Measurements from ENCODE around the gene GRAMD2B.

The GRAMD2B gene

GRCh38 chr5:126449751-126450271 lies 26.6 kb downstream of the GRAMD2B start:
- peak; percentile 28 for DNase-seq
- H3K27ac Mint-ChIP-seq, result peak overlapping the region; percentile 93
- H3K4me1 Mint-ChIP-seq, result peaks cover 9 to 11% of the 10 kb centered on the region in 2 donors
- H3K36me3 Mint-ChIP-seq, result no peaks in the 10 kb centered on the region
- H3K4me3 Mint-ChIP-seq, result peak overlapping the region; percentile 69 to 76
- H3K9me3 Mint-ChIP-seq, result no peaks in the 10 kb centered on the region
- ATAC-seq (replicated peaks), result peak; percentile 89 to 91
- H3K27me3 Mint-ChIP-seq, result no peaks in the 10 kb centered on the region

GRCh38 chr5:126450346-126450745 lies 27.1 kb downstream of the GRAMD2B start:
- H3K4me3 Mint-ChIP-seq, result peak overlapping the region; percentile 31 to 69
- no peak for DNase-seq
- H3K27me3 Mint-ChIP-seq, result no peaks in the 10 kb centered on the region
- ATAC-seq (replicated peaks), result peak in 1 of 2 donors; percentile 33
- H3K9me3 Mint-ChIP-seq, result no peaks in the 10 kb centered on the region
- H3K27ac Mint-ChIP-seq, result peak overlapping the region; percentile 93
- H3K36me3 Mint-ChIP-seq, result no peaks in the 10 kb centered on the region
- H3K4me1 Mint-ChIP-seq, result peaks cover 9 to 11% of the 10 kb centered on the region in 2 donors

DNA sequence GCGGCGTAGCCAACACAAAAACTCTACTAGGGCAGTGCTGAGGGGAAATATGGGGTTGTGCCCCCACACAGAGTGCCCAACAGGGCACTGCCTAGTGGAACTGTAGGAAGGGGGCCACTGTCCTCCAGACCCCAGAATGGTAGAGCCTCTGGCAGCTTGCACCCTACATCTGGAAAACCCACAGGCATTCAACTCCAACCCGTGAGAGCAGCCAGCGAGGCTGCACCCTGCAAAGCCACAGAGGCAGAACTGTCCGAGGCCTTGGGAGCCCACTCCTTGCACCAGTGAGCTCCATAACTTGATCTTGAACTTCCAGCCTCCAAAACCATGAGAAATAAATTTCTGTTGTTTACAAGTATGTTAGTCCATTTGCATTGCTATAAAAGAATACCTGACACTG lies 27.7 kb downstream of the GRAMD2B start:
- Mint-ChIP-seq H3K4me3 (no peak overlapping the region), H3K9me3 (no peaks in the 10 kb centered on the region), H3K36me3 (no peaks in the 10 kb centered on the region), H3K27me3 (no peaks in the 10 kb centered on the region), H3K4me1 (peaks cover 7 to 11% of the 10 kb centered on the region in 2 donors), H3K27ac (no peak overlapping the region)
- no peak for DNase-seq
- ATAC-seq (replicated peaks), result no peak

GRCh38 chr5:126452477-126452876 lies 29.3 kb downstream of the GRAMD2B start:
- H3K27ac Mint-ChIP-seq, result no peak overlapping the region
- no peaks in the 10 kb centered on the region for H3K27me3 Mint-ChIP-seq
- no peaks in the 10 kb centered on the region for H3K9me3 Mint-ChIP-seq
- no peak overlapping the region for H3K4me3 Mint-ChIP-seq
- no peaks in the 10 kb centered on the region for H3K36me3 Mint-ChIP-seq
- ATAC-seq (replicated peaks) (no peak), DNase-seq (no peak)
- H3K4me1 Mint-ChIP-seq, result peaks cover 6 to 11% of the 10 kb centered on the region in 2 donors

DNA sequence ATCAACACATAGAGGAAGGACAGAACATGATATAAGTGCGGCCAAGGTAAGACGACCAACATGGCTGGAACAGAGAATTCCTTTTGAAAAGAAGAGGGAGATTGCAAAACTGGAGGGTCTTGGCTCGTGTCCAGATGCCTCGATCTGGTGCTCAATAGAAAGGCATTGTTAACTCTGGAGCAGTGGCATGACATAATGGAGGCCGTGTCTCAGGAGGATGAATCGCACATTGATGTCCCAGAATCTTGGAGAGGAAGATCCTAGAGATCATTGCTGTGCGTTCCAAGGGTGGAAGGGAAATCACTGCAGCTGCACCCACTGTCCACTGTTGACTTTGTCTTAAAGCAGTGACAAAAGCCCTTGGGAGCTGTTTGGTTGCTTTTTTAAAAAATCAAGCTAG lies 30.9 kb downstream of the GRAMD2B start:
- Mint-ChIP-seq H3K36me3 (no peaks in the 10 kb centered on the region), H3K4me1 (peaks cover 4 to 11% of the 10 kb centered on the region in 2 donors), H3K4me3 (no peak overlapping the region), H3K27me3 (no peaks in the 10 kb centered on the region), H3K27ac (no peak overlapping the region), H3K9me3 (no peaks in the 10 kb centered on the region)
- no peak for ATAC-seq (replicated peaks)
- no peak for DNase-seq

DNA sequence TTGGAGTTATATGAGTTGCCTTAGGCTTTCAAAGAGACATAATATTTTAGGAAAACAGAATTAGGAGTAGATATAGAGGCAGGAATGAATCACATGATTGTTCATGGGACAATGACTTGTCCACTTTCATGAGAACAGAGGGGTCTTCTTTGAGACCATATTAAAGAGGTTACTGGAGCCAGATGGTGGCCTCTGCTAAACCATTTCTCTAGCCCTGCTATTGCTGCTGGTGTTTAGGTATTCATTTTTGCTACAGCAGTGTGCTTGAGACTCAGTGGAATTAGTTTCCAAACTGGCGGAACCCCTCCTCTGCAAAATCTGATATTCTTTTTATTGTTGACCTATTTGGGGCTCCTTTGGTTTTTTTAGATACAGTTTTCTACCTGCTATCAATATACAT lies 31.3 kb downstream of the GRAMD2B start:
- Mint-ChIP-seq H3K9me3 (no peaks in the 10 kb centered on the region), H3K27ac (no peak overlapping the region), H3K4me3 (no peak overlapping the region), H3K4me1 (peaks cover 4 to 9% of the 10 kb centered on the region in 2 donors), H3K36me3 (no peaks in the 10 kb centered on the region), H3K27me3 (no peaks in the 10 kb centered on the region)
- ATAC-seq (replicated peaks), result no peak
- DNase-seq, result no peak

- no peak for ATAC-seq (replicated peaks)
- H3K27me3 Mint-ChIP-seq, result no peaks in the 10 kb centered on the region
- no peak overlapping the region for H3K27ac Mint-ChIP-seq
- H3K4me1 Mint-ChIP-seq, result peaks cover 0 to 1% of the 10 kb centered on the region in 2 donors
- H3K36me3 Mint-ChIP-seq, result no peaks in the 10 kb centered on the region
- no peak for DNase-seq
- H3K4me3 Mint-ChIP-seq, result no peak overlapping the region
- H3K9me3 Mint-ChIP-seq, result no peaks in the 10 kb centered on the region
Measured at GRCh38 chr5:126455264-126455663, 32.1 kb downstream of the GRAMD2B start.

- Mint-ChIP-seq H3K9me3 (no peaks in the 10 kb centered on the region), H3K4me3 (no peak overlapping the region), H3K27ac (no peak overlapping the region), H3K36me3 (no peaks in the 10 kb centered on the region), H3K4me1 (peaks cover 2 to 3% of the 10 kb centered on the region in 2 donors), H3K27me3 (no peaks in the 10 kb centered on the region)
- ATAC-seq (replicated peaks) (no peak), DNase-seq (no peak)
Measured at GRCh38 chr5:126455728-126456127, 32.5 kb downstream of the GRAMD2B start.

DNA sequence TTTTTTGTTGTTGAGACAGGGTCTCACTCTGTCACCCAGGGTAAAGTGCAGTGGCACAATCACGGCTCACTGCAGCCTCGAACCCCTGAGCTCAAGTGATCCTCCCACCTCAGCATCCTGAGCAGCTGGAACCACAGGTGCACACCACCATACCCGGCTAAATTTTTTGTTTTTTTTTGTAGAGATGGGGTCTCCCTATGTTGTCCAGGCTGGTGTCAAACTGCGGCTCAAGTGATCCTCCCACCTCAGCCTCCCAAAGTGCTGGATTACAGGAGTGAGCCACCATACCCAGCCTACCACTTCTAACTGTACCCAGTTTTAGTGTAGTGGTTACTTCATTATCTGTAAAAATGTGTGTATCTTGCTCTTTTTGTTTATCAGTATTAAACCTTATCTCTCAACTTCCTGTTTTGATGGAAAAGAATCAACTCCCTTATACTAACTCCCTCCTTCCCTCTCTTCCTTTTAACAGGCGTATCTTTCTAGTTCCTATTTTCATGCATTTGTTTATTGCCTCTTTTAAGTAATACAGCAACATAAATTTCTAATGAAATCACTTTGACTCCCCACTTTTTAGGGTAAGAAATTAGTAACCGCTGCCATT lies 33.1 kb downstream of the GRAMD2B start:
- Mint-ChIP-seq H3K36me3 (no peaks in the 10 kb centered on the region), H3K27ac (no peak overlapping the region), H3K27me3 (no peaks in the 10 kb centered on the region), H3K4me3 (no peak overlapping the region), H3K9me3 (no peaks in the 10 kb centered on the region), H3K4me1 (peaks cover 7 to 8% of the 10 kb centered on the region in 2 donors)
- ATAC-seq (replicated peaks) (no peak), DNase-seq (no peak)

GRCh38 chr5:126460459-126460858 lies 37.2 kb downstream of the GRAMD2B start:
- no peak for ATAC-seq (replicated peaks)
- H3K27ac Mint-ChIP-seq, result no peak overlapping the region

DNA sequence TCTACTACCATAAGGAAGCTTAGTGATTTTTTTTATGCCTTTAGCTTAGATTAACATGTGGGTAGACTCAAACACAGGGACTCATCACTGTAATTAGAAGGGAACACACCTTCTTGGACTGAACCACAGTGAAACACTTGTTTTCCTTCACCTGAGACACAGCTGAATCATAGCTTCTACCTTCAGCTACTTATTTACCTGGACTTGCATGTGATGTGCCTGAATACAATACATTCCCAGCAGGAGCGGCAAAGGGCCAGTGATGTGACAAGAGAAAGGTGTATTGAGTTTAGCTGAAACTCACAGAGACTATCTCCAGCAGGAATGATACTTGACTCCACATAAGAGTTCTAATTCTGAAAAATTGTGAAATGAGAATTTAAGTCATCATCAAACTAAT lies 37.8 kb downstream of the GRAMD2B start:
- Mint-ChIP-seq H3K27ac (peak overlapping the region; percentile 81), H3K27me3 (no peaks in the 10 kb centered on the region), H3K9me3 (no peaks in the 10 kb centered on the region), H3K4me3 (no peak overlapping the region), H3K4me1 (peaks cover 19 to 22% of the 10 kb centered on the region in 2 donors), H3K36me3 (peaks cover 0 to 2% of the 10 kb centered on the region in 2 donors)
- ATAC-seq (replicated peaks), result no peak
- DNase-seq, result no peak

More at GRCh38 chr5:126460459-126460858, 37.2 kb downstream of the GRAMD2B start:
- H3K4me1 Mint-ChIP-seq, result peaks cover 19 to 22% of the 10 kb centered on the region in 2 donors
- no peaks in the 10 kb centered on the region for H3K27me3 Mint-ChIP-seq
- H3K36me3 Mint-ChIP-seq, result peaks cover 0 to 2% of the 10 kb centered on the region in 2 donors
- no peaks in the 10 kb centered on the region for H3K9me3 Mint-ChIP-seq
- DNase-seq, result no peak
- no peak overlapping the region for H3K4me3 Mint-ChIP-seq

- no peaks in the 10 kb centered on the region for H3K9me3 Mint-ChIP-seq
- H3K27ac Mint-ChIP-seq, result peak overlapping the region; percentile 85
- H3K27me3 Mint-ChIP-seq, result no peaks in the 10 kb centered on the region
- H3K4me1 Mint-ChIP-seq, result peaks cover 19 to 22% of the 10 kb centered on the region in 2 donors
- peak; percentile 17 to 24 for ATAC-seq (replicated peaks)
- DNase-seq, result no peak
- H3K36me3 Mint-ChIP-seq, result peaks cover 0 to 2% of the 10 kb centered on the region in 2 donors
- peak overlapping the region in 1 of 2 donors; percentile 20 for H3K4me3 Mint-ChIP-seq
Measured at GRCh38 chr5:126461838-126462237, 38.6 kb downstream of the GRAMD2B start.

- H3K4me3 Mint-ChIP-seq, result peak overlapping the region; percentile 2 to 20
- H3K4me1 Mint-ChIP-seq, result peaks cover 19 to 22% of the 10 kb centered on the region in 2 donors
- DNase-seq, result peak; percentile 59
- no peaks in the 10 kb centered on the region for H3K27me3 Mint-ChIP-seq
- ATAC-seq (replicated peaks), result peak; percentile 89 to 90
- H3K36me3 Mint-ChIP-seq, result peaks cover 0 to 2% of the 10 kb centered on the region in 2 donors
- H3K9me3 Mint-ChIP-seq, result no peaks in the 10 kb centered on the region
- peak overlapping the region; percentile 85 for H3K27ac Mint-ChIP-seq
Measured at GRCh38 chr5:126462239-126463014, 39.2 kb downstream of the GRAMD2B start.

GRCh38 chr5:126464016-126464415 lies 40.8 kb downstream of the GRAMD2B start:
- ATAC-seq (replicated peaks), result no peak
- Mint-ChIP-seq H3K27me3 (no peaks in the 10 kb centered on the region), H3K36me3 (peaks cover 0 to 2% of the 10 kb centered on the region in 2 donors), H3K9me3 (no peaks in the 10 kb centered on the region), H3K4me1 (peaks cover 19 to 22% of the 10 kb centered on the region in 2 donors), H3K27ac (no peak overlapping the region), H3K4me3 (no peak overlapping the region)
- no peak for DNase-seq

DNA sequence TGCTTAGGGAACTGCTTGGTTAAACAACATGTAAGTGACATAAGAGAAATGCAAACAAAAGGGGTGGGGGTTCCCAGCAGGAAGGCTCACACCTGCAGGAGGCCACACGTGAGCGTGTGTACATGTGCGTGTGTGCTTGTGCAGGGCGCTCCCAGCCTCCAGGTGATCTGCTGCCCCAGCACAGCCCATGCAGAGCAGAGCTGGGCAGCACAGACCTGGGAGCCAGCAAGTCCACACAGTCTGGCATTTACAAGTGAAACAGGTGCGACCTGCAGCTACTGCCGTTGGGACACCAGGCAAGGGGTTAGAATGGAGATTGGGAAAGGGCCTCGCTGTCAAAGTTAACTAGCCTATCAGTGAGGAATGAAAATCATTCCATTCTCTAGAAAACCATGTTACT lies 41.8 kb downstream of the GRAMD2B start:
- H3K27ac Mint-ChIP-seq, result no peak overlapping the region
- no peak overlapping the region for H3K4me3 Mint-ChIP-seq
- no peaks in the 10 kb centered on the region for H3K27me3 Mint-ChIP-seq

More for the DNA sequence above, 41.8 kb downstream of the GRAMD2B start:
- Mint-ChIP-seq H3K36me3 (peaks cover 0 to 2% of the 10 kb centered on the region in 2 donors), H3K9me3 (no peaks in the 10 kb centered on the region), H3K4me1 (peaks cover 19 to 22% of the 10 kb centered on the region in 2 donors)
- no peak for ATAC-seq (replicated peaks)
- DNase-seq, result no peak
